Stimulated activated CD4-positive, alpha-beta T cell treated with anti-CD3 and anti-CD28 coated beads, TNF-alpha, amount 100 ng/mL, for 24 hours (primary cell): ENCODE data around the gene CCNL2.

Source experiments
- DNase-seq, 3 experiments: peaks; one replicate each; pipeline ENCODE4 v3.0.0-alpha.2; 2020; ENCODE audit warnings: low read depth in 3 of 3

The CCNL2 gene

DNA sequence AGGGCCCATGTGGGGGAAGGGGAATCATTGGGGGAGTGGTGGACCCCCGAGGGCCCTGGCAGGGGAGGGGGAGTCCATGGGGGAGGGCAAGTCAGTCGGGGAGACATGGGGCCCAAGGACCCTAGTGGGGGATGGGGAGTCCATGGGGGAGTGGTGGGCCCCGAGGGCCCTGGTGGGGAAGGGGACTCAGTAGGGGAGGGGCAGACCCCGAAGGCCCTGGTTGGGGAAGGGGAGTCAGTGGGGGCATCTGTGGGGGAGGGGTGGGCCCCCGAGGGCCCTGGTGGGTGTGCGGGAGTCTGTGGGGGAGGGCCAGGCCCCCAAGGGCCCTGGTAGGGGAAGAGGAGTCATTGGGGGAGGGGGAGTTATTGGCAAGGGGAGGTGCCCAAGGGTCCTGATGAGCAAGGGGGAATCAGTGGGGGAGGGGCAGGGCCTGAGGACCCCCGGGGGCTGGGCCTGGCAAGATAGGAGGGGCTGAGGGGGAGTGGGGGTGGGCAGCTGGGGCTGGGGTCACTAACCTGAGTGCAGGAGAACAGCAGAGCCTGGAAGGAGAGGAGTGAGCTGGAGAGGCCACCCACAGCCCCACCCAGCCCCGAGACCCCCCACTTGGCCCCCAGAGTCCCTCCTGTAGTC lies 42.9 kb downstream of the CCNL2 start:
- DNase-seq = no peak

DNA sequence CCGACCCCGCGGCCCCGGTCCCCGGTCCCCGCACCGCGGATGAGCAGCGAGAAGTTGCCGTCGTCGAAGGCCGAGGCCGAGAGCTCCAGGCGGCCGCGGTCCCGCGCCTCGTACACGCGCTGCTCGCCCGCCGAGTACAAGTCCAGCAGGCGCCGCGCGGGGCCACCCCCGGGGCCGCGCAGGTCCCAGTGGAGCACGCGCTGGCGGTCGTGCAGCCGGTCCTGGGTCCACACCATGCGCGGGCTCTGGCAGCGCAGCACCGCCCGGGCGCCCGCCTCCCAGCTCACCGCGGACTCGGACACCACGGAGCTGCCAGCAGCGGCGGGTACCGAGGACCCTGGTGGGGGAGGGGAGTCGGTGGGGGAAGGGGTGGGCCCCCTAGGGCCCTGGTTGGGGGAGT lies 43.7 kb downstream of the CCNL2 start:
- DNase-seq = no peak

DNA sequence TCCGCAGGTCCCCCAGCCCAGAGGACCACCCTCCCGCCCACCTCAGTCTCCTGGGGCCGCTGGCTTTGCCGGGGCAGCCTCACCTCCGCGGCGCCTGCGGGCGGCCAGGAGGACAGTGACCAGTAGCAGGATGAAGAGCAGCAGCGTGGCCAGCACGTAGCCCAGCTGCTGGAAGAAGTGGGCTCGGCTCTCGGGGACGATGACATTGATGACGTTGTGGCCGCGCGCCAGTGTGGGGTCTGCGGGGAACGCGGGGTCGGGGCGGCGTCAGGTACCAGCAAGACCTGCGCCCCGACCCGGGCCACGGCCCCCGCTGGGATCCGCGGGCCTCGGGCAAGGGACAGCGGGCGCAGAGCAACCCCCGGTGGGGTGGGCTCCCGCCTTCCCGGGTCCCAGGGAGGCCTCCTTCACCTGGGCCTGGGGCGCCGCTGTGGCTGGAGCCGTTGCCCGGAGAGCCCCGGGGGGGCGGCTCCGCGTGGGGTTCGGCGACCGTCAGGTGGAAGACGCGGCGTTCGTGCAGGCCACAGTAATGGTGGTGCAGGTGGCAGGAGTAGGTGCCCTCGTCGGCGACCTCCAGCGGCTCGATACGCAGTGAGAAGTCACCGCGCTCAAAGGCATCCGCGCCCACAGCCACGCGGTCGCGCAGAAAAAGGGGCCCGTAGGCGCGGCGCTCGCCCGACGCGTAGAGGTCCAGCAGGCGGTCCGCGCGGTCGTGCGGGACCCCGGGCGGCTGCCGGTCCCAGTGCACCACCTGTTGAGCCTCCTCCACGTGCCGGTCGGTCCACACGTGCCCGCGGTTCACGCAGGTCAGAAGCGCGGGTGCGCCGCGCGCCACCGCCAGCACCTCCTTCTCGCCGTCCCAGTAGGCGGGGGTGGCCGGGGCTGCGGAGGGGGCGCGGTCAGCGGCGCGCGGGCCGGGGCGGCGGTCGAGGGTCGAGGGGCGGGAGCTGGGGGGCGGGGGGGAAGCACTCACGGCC lies 44.6 kb downstream of the CCNL2 start:
- peak in 1 of 3 experiments; percentile 22 for DNase-seq

DNA sequence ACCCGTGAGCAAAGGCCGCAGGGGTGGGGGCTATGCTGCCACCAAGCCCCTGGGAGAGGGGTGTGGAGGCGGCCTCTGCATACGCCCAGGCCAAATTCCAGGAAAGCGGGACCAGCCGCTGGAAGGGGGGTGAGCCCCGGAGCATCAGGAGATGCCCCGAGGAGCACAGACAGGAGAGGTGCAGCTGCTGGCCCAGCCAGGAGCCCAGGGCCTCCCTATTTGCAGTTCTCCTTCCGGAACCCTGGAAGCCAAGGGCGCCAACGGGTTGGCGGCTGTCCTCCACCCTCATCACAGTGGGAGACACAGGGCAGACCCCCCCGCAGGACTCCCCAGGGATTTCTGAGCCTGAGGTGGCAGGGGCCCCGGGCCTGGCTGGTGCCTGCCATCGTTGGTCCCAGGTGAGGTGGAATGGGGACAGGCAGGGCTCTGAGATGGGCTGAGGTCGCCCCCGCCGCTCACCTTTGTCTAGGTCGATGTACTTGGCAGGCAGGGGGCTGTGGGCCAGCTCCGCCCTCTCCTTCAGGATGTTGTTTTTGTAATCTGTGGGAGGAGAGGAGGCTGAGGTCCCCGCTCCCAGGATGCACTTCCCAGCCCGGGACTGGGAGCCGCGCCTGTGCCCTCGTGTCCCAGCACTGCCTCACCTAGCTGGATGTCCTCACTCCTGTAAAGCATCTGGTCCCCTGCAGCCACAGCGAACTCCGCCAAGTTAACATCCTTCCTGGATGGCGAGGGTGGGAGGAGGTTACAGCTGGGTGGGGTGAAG lies 45.6 kb downstream of the CCNL2 start:
- no peak for DNase-seq

DNA sequence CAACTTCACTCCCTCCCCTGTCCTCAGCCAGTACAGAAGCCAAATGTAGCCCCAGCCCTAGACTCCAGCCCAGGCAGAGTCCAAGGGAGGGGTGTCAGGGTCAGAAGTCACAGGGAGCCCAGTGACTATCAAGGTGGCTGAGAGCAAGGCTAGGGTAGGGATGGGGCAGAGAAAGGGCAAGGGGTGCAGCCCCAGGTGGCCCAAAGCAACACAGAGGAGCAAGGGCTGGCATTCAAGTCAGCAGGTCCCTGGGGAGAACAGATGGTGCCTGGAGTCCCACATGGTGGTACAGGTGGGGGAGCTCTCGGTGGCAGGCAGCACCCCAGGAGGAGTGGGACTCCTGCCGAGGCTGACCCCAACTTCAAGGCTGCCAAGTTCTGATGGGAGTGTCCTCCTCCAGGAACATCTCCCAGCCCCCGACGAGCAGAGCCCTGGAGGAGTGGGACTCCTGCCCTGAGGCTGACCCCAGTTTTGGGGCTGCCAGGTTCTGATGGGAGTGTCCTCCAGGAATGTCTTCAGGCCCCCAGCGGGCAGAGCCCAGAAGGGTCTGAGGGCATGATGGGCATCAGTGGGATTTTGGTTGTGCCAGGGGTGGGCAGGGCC lies 46.2 kb downstream of the CCNL2 start:
- no peak for DNase-seq

DNA sequence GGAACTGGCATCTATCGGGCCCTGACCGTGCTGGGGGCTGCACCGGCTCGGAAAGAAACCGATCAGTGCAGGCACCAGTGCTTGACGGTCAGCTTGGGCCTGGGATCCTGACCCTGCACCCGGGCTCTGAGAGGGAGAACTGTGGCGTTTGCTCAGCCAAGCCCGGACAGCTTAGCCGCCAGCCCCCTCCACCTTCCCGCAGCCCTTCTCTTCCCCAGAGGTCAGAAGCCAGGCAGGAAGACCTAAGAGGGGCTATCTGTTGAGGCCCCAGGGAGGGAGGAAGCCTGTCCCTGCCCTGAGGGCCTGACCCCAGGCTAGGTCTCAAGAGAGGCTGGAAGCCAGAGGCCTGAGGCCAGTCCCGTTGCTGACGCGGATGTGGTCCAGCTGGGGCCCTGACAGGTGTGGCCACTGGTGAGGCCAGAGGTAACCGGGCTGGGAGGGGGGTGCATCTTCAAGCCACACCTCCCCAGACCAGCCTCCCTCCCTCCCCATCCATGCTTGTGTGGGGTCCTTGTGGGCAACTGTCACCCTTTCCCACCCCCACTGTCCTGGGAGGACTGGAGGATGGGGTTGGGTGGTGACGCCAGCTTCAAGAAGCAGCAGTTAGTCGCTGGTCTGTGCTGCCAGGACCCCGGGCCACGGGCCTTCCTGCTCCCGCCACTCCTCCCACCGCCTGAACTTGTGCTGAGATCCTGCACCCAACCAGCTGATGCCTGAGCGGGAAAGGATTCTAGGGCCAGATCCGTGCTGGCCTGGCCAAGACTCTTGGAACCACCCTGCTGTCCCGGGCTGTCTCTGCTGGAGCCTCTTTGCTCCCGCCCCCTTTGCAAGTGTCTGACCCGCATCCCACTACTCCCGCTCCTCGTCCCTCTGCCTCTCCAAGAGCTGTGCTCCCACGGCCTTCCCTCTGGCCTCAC lies 47.4 kb downstream of the CCNL2 start:
- no peak for DNase-seq

DNA sequence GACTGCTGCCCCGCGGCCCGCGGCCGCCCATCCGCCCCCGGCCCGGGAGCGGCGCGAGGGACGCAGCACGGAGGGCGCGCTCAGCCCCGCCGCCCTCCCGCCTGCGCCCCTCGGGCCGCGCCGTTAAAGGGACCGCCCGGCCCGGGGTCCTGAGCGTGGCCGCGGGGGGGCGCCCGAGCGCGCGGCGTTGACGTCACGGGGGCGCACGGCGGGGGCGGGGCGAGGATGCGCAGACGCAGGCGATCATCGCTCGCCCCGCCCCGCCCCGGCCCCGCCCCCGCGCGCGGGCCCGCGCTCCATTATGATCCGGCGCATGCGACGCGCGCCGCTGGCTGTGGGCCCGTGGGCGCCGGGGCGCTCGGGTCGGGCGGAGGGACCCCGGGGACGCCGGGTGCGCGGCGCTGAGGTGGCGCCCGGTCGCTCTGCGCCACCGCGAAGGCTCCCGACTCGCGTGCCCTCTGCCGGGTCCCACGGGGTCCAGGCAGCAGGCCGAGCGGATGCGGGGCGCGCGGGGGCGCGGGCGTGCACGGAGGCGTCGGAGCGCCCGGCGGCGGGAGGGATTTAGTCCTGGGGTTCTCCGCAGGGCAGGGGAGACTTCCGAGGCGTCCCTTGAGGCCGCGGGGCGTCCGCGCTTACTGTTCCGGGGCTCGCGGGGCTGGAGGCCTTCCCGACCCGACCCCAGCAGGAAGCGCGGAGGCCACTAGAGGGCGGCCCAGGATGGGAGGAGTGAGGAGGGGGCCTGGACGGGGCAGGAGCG lies 49.7 kb downstream of the CCNL2 start, which contains the start of gene DVL1:
DVL1 (minus strand) TSS at position 163 of the 757 bp plus-strand sequence. CDS start 353 bp downstream, outside the sequence.
- DNase-seq = peak; percentile 29 to 55 (median 40)

DNA sequence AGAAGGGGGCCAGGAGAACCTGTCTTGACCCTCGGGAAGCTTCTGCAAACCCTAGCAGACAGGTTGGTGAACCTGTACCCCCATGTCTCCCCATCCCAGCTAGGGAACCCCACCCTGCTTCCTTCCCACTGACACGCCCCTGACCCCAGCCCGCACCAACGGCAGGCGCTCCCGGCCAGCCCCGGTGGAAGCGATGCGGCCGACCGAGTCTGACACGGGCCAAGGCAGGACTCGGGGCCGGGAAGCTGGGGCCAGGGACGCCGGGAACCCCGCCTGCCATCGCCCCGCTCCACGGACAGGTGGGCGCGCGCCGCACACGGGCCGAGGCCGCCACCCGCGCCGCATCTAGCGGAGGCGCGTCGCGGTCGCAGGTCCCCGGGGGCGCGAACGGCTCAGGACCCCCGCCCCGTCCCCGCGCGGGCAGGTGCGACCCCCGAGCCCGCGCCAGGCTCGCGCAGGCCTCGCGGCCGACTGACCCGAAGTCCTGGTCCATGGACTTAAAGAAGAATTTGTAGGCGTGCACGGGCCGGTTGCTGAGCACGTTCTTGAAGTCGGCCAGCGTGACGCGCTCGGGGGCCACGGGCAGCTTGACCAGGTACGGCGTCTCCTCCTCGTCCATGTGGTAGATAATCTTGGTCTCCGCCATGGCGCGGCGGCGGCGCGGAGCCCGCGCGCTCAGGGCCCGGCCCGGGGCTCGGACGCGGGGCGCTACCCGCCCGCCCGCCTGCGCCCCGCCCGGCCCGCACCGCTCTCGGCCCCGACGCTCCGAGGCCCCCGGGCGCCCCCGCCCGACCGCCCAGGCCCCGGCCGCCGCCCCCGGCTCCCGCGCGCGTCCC lies 50.5 kb downstream of the CCNL2 start:
- no peak for DNase-seq

DNA sequence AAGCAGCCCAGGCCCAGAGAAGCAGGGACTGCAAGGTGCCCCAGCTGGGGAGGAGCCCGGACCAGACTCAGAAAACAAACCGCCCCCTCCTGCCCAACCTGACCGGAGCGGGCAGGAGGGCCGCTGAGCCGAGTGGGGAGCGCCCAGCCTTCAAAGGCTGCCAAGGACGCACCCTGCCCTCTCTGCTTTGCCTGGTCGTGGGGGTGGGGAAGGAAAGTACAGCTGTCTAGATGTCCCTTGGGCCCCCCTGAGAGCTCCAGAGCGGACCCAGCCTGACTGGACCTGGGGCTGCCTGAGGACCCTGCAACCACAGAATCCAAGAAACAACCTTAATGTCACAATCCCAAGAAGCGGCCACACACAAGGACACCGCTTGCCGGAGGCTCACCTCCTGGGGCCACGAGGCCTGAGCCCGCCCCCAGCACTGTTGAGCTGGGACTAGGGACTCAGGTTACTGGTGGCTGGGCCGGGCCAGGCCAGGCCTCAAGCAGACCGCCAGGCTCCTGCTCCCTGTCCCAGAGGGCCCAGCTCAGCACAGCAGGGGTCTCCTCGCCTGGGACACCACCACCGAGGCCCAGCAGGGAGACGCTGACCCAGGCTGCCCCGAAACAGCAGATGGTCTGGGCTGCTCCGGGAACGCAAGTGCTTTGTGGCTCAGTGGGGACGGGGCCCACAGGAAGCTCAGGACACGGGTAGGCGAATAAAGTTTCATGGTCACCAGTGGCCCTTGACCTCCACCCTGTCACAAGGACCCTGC lies 51.3 kb downstream of the CCNL2 start:
- no peak for DNase-seq

DNA sequence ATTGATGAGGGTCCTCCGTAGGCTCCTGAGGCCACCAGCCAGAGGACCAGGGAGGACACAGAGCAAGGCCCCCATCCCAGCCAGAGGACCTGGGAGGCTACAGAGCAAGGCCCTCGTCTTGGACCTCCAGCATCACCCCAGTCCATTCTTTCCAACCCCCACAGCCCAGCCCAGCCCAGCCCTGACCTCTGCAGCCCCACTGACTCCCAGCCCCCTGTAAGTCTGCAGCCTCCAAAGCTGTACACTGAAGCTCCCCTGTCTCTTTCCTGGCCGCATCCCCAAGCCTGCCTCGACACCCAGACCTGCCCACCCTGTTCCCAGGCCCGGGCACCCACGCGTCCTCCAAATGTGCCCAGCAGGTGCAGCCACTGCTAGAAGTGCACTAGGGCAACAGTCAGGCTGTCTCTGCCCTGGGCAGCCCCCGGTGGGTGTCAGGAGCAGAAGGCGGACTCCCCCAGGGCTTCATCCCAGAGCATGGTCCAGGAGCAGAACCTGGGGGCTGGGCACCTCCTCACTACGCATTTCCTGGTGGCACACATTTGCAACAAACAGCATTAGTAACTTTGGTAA lies 52.0 kb downstream of the CCNL2 start:
- DNase-seq = no peak

DNA sequence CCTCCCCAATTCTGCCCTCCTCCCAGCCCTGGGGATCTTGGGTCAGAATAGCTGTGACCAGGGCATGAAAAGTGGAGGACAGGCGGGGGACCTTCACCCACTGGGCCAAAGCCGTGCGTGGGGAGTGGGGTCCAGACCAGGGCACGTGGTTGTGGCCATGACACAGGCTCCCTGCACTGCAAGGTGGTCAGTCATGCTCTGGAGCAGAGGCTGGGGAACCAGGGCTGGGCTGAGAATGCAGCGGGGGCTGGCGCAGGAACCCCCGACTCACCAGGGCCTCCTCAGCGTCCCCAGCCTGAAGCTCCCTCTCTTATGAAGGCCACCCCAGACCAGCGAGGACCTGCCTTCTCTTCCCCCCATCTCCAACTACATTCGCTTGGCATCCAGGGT lies 52.6 kb downstream of the CCNL2 start:
- no peak for DNase-seq

DNA sequence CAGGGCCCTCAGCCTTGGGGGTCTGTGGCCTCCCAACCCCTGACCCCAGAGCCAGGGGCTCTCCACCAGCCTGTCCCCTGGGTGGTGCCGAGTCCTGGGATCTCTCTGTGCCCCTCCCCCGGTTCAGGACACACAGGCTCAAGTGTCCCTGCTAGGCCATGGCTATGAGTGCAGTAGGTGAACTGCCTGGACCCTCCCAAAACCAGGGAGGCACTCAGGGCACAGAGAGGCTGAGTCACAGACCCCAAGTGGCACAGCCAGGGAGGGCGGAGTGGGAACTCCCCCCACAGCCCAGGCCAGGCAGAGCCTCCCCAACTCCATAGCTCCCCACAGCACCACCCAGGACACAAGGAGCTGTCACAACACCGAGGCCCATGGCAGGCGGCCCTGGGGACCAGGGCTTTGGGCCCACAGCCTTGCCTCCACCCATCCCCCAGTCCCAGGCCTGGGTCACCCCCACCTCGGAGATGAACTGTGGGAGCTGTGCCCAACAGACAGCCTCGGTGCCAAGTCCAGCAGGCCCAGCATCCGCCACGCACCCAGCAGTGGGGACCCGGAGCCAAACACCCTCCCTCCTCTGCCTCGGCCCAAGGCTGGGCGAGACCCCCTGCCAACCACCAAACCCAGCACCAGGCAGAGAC lies 53.2 kb downstream of the CCNL2 start:
- DNase-seq = no peak

DNA sequence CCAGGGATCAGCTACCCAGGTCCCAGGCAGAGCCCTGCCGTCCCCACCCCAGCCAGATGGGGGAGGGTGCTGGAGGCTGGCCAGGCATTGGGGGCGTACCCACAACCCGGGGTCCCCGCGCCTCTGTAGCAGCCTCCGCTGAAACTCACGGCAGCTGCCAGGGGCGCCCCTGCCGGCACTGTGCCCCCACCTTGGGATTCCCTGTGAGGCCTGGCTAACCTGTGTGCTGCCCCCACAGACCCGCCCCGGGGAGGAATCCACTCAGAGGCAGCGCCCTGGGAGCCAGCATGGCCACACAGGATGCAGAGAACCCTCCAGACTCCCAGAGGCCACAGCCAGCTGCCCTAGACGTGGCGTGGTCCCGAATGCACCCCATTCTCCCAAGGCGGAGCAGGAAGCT lies 53.8 kb downstream of the CCNL2 start:
- DNase-seq = no peak

DNA sequence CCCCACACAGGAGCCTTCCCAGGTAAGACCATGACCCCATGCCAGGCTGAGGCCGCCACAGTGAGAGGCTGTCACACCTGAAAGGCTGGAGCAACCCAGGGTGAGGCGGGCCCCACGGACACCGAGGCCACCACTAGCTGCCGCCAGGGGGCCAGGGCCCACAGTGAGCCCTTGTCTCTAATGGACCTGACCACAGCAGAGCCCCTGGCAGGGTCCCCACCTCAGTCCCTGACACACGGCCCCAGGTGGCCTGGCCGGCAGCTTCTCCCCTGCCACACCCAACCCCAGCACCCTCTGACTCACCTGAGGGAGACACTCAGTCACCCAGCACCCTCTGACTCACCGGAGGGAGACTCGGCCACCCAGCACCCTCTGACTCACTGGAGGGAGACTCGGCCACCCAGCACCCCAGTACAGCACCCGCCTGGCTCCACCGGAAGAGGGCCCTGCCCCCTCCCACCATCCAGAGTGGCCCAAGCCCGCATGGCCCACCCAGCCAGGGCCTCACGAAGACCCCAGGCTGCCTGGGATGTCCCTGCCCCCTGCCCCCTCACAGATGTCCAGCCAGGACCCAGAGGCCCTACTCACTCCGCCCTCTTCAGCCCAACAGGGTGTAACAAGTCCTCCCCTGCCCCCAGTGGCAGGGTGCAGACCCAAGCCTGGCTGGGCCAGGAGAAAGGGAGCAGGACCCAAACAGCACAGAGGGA lies 54.3 kb downstream of the CCNL2 start:
- peak; percentile 20 to 62 (median 33) for DNase-seq

DNA sequence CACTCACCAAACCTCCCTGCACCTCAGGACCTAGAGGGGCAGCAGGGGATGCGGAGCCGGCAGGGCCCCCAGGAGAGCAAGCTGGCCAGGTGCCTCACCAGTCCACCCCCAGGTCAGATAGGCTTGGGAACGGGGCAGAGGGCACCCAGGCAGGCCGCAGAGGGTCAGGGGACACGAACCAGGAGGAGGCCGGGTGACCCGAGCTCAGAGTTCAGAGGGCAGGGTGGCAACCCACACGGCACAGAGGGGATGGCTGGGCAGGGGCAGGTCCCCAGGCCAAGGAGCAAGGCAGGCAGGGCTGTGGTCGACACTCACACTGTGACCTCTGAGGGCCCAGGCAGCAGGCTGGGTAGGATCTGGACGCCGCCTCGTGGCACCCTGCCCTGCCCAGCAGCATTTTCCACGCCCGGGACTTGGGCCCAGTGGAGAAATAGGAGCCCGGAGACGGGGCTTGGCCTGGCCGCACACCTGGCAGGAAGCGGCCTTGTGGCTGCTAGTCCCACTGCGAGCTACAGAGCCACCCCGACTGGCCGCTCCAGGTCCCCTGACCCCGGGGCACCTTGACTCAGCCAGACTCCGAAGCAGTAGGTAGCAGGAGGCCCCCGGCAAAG lies 55.2 kb downstream of the CCNL2 start:
- no peak for DNase-seq

DNA sequence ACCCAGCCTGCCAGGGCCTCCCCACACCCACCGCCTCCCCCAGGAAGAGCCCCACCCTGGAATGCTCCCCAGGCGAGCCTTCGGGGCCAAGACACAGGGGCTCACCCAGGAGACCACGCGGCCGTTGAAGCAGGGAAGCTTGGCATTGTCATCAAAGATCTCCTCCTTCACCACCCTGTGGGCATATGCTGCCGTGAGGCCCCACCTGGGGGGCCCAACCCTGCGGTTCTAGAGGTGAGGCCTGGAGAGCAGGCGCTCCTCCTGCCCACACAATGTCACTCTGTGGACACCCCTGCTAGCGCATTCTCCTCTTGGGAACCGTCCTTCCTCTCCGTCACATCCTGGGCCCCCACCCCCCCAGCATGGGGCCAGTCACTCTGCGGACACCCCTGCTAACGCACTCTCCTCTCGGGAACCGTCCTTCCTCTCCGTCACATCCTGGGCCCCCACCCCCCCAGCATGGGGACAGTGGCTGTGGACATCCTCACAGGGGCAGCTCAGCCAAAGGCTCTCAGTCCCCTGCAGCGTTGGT lies 56.5 kb downstream of the CCNL2 start:
- DNase-seq = no peak
